Pancreas (tissue), 10 donors: ENCODE data around the gene HIVEP1. TPM values are rescaled to one million over a fixed set of nuclear protein-coding genes. Genes with fewer than 3 reads are reported as not detected.

Experiments
- ATAC-seq, 4 donors: fragments of 200-7000 bp; cut with Tn5 transposase; one replicate each; pipeline versions ENCODE4 v1.8.0 to v1.9.1; 2020; ENCODE audit warnings: mild to moderate bottlenecking in 4 of 4, moderate library complexity in 4 of 4
- DNase-seq, 6 donors: peaks; one replicate each; pipeline ENCODE4 v3.0.0-alpha.2; 2020
- FAIRE-seq: peaks from 2 replicates; lab custom pipeline; 2012; peaks lifted over from hg19 to GRCh38; lab: Jason Lieb, UNC
- H3K27ac ChIP-seq, 4 donors: fragments of 200-600 bp; sonication (generic); 1 replicate in 3 of 4; 2 replicates in 1 of 4; pipeline versions ENCODE4 v1.5.0 to v1.8.0; 2020
- H3K27me3 ChIP-seq, 4 donors: fragments of 200-600 bp; one replicate each; pipeline ENCODE4 v1.8.0; 2021
- H3K36me3 ChIP-seq, 3 donors: fragments of 200-600 bp; sonication (generic) in 1 of 3; one replicate each; pipeline versions ENCODE4 v1.5.0 to v1.8.0; 2020 to 2021
- H3K4me1 ChIP-seq, 3 donors: fragments of 200-600 bp; one replicate each; pipeline ENCODE4 v1.8.0; 2021
- H3K4me3 ChIP-seq, 4 donors: fragments of 200-600 bp; sonication (generic) in 2 of 4; one replicate each; pipeline versions ENCODE4 v1.5.0 to v1.8.0; 2020 to 2021
- H3K9me3 ChIP-seq, 4 donors: fragments of 200-600 bp; one replicate each; pipeline ENCODE4 v1.8.0; 2021
- WGBS, 2 donors: extraction: QIAGEN DNeasy Blood & Tissue Kit; methylation state at CpG; one replicate each; pipeline ENCODE4 v1.1.7; 2013; 5-methylcytosine and 5-hydroxymethylcytosine counted together
- intact Hi-C, 3 donors: fragments of 100-400 bp; cut with DNase I; formaldehyde crosslinking; loops; one replicate each; pipeline versions ENCODE4 v1.11.1 to v1.14.2; 2022
- polyA plus RNA-seq, 2 donors: library from polyadenylated mRNA; stranded (reverse); fragments of 200-250 nt; gene quantifications; one replicate each; pipeline ENCODE4 v1.2.3, GENCODE V29; 2013
- total RNA-seq, 6 donors: library from RNA; stranded (reverse); fragmentation: NEBNext Ultra II Directional in 4 of 6; extraction: Animal tissue kit (Norgen Biotek cat#: 25700) in 4 of 6; gene quantifications; one replicate each; pipeline versions ENCODE4 v1.2.1 to v1.2.4, GENCODE V29; 2021 to 2023
- TF ChIP-seq, protein P1 (sequence below), 4 donors: fragments of 200-600 bp; sonication (generic) in 3 of 4; IDR thresholded peaks; one replicate each; pipeline versions ENCODE4 v1.5.0 to v1.8.0; 2021; ENCODE audit warnings: antibody characterized with exemption in 4 of 4
- donor health status: healthy with polysubstance abuse.
- donor health status: DM: no; HTN: no; CAD: no; lungs with moderate emphysema.
- donor health status: DM: no; HTN: no; CAD: no.
- donor health status: control.
- donor health status: control.
- donor health status: Bipolar disorder and iron deficiency.
- donor health status: DM: yes; HTN: yes; CAD: no.
- donor health status: DM: no; HTN: no; CAD: no.
- donor health status: DM: no; HTN: no; CAD: no.
- donor health status: DM: yes; HTN: yes; CAD: no.

The HIVEP1 gene
- total and polyA plus RNA-seq, 8 donors, result 3.8 to 17.7 (median 9.2) TPM

DNA sequence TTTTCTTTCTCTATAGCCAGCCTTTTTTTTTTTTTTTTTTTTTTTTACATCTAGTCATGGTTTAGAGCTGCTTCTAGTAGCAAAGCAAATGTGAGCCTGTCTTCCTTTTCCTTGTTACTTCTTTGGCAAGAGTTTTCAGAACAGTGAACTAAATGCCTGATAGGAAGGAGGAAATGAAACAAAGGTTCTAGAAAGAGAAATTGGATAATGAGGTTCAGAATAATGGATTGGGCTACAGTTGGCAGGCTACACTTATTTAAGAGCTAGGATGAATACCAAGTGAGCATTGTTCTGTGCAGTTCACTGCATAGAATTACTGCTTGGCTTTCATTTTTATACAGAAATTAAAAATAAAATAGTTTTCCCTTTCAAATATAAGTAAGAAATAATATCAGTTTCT is 78.6 kb downstream of the HIVEP1 start:
- no peak for FAIRE-seq
- Histone ChIP-seq H3K4me3 (no peak overlapping the region), H3K9me3 (no peaks in the 10 kb centered on the region), H3K27me3 (no peaks in the 10 kb centered on the region), H3K36me3 (no peaks in the 10 kb centered on the region), H3K27ac (no peak overlapping the region), H3K4me1 (no peaks in the 10 kb centered on the region)
- TF ChIP-seq, protein P1, sequence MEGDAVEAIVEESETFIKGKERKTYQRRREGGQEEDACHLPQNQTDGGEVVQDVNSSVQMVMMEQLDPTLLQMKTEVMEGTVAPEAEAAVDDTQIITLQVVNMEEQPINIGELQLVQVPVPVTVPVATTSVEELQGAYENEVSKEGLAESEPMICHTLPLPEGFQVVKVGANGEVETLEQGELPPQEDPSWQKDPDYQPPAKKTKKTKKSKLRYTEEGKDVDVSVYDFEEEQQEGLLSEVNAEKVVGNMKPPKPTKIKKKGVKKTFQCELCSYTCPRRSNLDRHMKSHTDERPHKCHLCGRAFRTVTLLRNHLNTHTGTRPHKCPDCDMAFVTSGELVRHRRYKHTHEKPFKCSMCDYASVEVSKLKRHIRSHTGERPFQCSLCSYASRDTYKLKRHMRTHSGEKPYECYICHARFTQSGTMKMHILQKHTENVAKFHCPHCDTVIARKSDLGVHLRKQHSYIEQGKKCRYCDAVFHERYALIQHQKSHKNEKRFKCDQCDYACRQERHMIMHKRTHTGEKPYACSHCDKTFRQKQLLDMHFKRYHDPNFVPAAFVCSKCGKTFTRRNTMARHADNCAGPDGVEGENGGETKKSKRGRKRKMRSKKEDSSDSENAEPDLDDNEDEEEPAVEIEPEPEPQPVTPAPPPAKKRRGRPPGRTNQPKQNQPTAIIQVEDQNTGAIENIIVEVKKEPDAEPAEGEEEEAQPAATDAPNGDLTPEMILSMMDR (IDR thresholded peaks at IDR 0.05), result no peak
- intact Hi-C loops, result no loop called here
- no peak for DNase-seq
- ATAC-seq, result no peak

DNA sequence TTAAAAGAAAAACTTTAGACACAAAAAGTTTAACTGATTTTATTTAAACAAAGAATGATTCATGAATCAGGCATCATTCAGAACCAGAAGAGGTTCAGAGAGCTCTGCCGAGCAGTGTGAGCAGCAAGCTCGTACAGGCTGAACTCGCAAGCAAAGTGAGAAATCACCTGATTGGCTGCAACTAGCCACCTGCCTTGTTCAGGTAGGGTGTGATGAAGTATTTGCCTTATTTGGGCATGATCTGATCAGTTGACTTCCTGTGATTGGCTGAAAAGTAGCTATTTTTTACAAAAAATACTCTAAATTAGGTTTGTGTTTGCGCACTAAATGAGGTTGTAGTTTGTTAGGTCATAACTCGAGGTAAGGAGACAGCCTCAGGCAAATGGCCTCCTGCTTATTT is 80.7 kb downstream of the HIVEP1 start:
- FAIRE-seq, result no peak

DNA sequence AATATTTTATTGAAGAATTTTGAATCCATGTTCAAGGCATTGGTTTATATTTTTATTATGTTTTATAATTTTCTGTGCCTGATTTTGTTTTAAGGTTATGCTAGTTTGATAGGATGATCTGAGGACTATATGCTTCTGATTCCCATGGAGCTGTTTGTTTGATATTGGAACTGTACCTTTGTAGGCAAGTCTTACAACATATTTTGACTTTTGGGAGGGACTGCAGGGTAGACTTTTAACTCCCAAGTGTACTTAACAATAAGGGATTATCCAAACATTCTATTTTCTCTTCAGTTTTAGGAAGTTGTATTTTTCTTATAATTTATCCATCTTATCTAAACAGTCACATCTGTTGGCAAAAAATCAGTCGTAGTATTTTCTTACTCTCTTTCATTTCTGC is 82.6 kb downstream of the HIVEP1 start:
- TF ChIP-seq, protein P1 (IDR thresholded peaks at IDR 0.05), result no peak
- Histone ChIP-seq H3K4me1 (no peaks in the 10 kb centered on the region), H3K27ac (no peak overlapping the region), H3K27me3 (no peaks in the 10 kb centered on the region), H3K9me3 (no peaks in the 10 kb centered on the region), H3K4me3 (no peak overlapping the region), H3K36me3 (no peaks in the 10 kb centered on the region)
- WGBS, 2 donors, result 79 to 82% methylated on average over 1 of the region's 1 CpG
- intact Hi-C loops, result no loop called here
- ATAC-seq, result no peak
- no peak for FAIRE-seq
- DNase-seq, result no peak

More for the DNA sequence above, 80.7 kb downstream of the HIVEP1 start:
- TF ChIP-seq, protein P1 (IDR thresholded peaks at IDR 0.05), result no peak
- ATAC-seq, result no peak
- intact Hi-C loops, result no loop called here
- DNase-seq, result no peak
- no peak overlapping the region for H3K4me3 ChIP-seq
- no peaks in the 10 kb centered on the region for H3K27me3 ChIP-seq
- no peaks in the 10 kb centered on the region for H3K36me3 ChIP-seq
- no peaks in the 10 kb centered on the region for H3K4me1 ChIP-seq
- no peaks in the 10 kb centered on the region for H3K9me3 ChIP-seq
- 98 to 100% methylated on average over 5 of the region's 5 CpGs for WGBS, 2 donors
- no peak overlapping the region for H3K27ac ChIP-seq

DNA sequence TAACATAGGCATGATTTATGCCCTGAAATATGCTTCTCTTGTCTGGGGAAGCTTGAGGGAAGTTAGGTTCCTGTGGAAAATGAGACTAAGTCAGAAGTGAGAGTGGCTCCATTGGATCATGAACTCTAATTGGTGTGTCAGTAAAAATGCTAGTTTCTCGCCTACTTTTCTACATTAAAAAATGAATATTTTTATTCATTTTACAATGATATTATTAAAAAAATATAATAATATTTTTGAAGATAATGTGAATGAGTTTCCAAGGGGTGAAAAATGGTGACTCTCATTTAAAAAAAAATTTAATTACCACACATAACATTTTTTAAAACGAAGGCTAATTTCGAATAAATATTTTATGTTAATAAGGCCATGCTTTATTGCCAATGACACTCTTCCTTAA is 84.2 kb downstream of the HIVEP1 start:
- H3K4me1 ChIP-seq, result no peaks in the 10 kb centered on the region
- DNase-seq (no peak), FAIRE-seq (peak; percentile 81), ATAC-seq (no peak)
- no peaks in the 10 kb centered on the region for H3K27me3 ChIP-seq
- H3K9me3 ChIP-seq, result no peaks in the 10 kb centered on the region
- 95 to 99% methylated on average over 3 of the region's 3 CpGs for WGBS, 2 donors
- TF ChIP-seq, protein P1 (IDR thresholded peaks at IDR 0.05), result no peak
- no peak overlapping the region for H3K27ac ChIP-seq
- no peak overlapping the region for H3K4me3 ChIP-seq
- H3K36me3 ChIP-seq, result no peaks in the 10 kb centered on the region
- intact Hi-C loops, result no loop called here

DNA sequence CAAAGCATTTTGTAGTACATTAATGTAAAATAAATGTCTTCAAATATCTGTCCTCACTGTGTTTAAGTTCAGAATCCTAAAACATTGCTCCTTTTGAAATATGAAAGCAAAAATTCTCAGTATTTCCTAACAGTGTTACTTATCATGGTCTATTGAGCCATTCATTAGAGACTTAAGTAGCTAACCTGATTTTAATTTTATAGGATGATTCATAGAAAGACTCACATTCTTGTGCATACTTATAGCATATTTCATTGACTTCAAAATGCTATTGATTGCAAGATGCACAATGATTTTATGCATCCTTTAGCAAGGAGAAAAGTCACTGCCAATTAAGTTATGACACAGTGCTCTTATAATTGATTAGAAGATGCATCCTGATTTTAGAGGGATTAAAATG is 85.7 kb downstream of the HIVEP1 start:
- ATAC-seq (no peak), FAIRE-seq (no peak), DNase-seq (no peak)
- Histone ChIP-seq H3K36me3 (no peaks in the 10 kb centered on the region), H3K27ac (no peak overlapping the region), H3K4me1 (no peaks in the 10 kb centered on the region), H3K27me3 (no peaks in the 10 kb centered on the region), H3K4me3 (no peak overlapping the region), H3K9me3 (no peaks in the 10 kb centered on the region)
- TF ChIP-seq, protein P1 (IDR thresholded peaks at IDR 0.05), result no peak
- intact Hi-C loops, result no loop called here
